ENCODE data around the gene GRXCR2.
A peak's percentile ranks its signal among the peaks of the same experiment; 100 is the strongest.

GRXCR2 gene

GRCh38 chr5:145835848-145836239 is 37.0 kb downstream of the GRXCR2 start:
- Histone ChIP-seq H3K4me3 (ENCODE audit: severe bottlenecking) (peak overlapping the region; percentile 55), H3K36me3 (ENCODE audit: low read depth) (no peaks in the 10 kb centered on the region), H3K27ac (ENCODE audit: poor library complexity, severe bottlenecking) (peak overlapping the region; percentile 11), H3K4me1 (ENCODE audit: insufficient read depth, poor library complexity, severe bottlenecking) (peaks cover 10% of the 10 kb centered on the region), H3K9me3 (ENCODE audit: severe bottlenecking) (no peaks in the 10 kb centered on the region), H3K27me3 (ENCODE audit: insufficient read depth, poor library complexity, severe bottlenecking) (no peaks in the 10 kb centered on the region)
- no peak for DNase-seq (ENCODE audit: low spot score)
- no peak; the same call in 1 of the 3 replicates for ATAC-seq (ENCODE audit: low read depth)
- TF ChIP-seq CTCF (IDR thresholded peaks at IDR 0.05; ENCODE audit: poor library complexity, severe bottlenecking) = no peak

GRCh38 chr5:145834917-145835847 is 37.6 kb downstream of the GRXCR2 start, which contains the start of gene PRELID2:
Gene PRELID2 (minus strand): TSS chr5:145835342. CDS start chr5:145835251, 91 bp downstream.
- peak; percentile 86 for ATAC-seq (ENCODE audit: low read depth)
- peak within 1 kb of the TSS; percentile 11 for H3K27ac ChIP-seq (ENCODE audit: poor library complexity, severe bottlenecking)

GRCh38 chr5:145834554-145834916 is 38.3 kb downstream of the GRXCR2 start:
- H3K36me3 ChIP-seq (ENCODE audit: low read depth) = no peaks in the 10 kb centered on the region
- no peaks in the 10 kb centered on the region for H3K9me3 ChIP-seq (ENCODE audit: severe bottlenecking)
- H3K4me3 ChIP-seq (ENCODE audit: severe bottlenecking) = peak overlapping the region; percentile 55
- H3K27ac ChIP-seq (ENCODE audit: poor library complexity, severe bottlenecking) = peak overlapping the region; percentile 11
- ATAC-seq (ENCODE audit: low read depth) (no peak), DNase-seq (ENCODE audit: low spot score) (no peak)
- no peak for TF ChIP-seq CTCF (IDR thresholded peaks at IDR 0.05; ENCODE audit: poor library complexity, severe bottlenecking)
- H3K4me1 ChIP-seq (ENCODE audit: insufficient read depth, poor library complexity, severe bottlenecking) = peaks cover 20% of the 10 kb centered on the region
- no peaks in the 10 kb centered on the region for H3K27me3 ChIP-seq (ENCODE audit: insufficient read depth, poor library complexity, severe bottlenecking)

More at GRCh38 chr5:145834917-145835847, 37.6 kb downstream of the GRXCR2 start, which contains the start of gene PRELID2:
- Histone ChIP-seq H3K9me3 (ENCODE audit: severe bottlenecking) (no peaks in the 10 kb centered on the region), H3K27me3 (ENCODE audit: insufficient read depth, poor library complexity, severe bottlenecking) (no peaks in the 10 kb centered on the region), H3K36me3 (ENCODE audit: low read depth) (no peaks in the 10 kb centered on the region), H3K4me1 (ENCODE audit: insufficient read depth, poor library complexity, severe bottlenecking) (peaks cover 16% of the 10 kb centered on the region), H3K4me3 (ENCODE audit: severe bottlenecking) (peak within 1 kb of the TSS; percentile 55)
- peak; percentile 94 for DNase-seq (ENCODE audit: low spot score)
- TF ChIP-seq CTCF (IDR thresholded peaks at IDR 0.05; ENCODE audit: poor library complexity, severe bottlenecking) = peak; percentile 39

- Histone ChIP-seq H3K36me3 (ENCODE audit: low read depth) (no peaks in the 10 kb centered on the region), H3K9me3 (ENCODE audit: severe bottlenecking) (no peaks in the 10 kb centered on the region), H3K27me3 (ENCODE audit: insufficient read depth, poor library complexity, severe bottlenecking) (no peaks in the 10 kb centered on the region), H3K4me1 (ENCODE audit: insufficient read depth, poor library complexity, severe bottlenecking) (peaks cover 20% of the 10 kb centered on the region), H3K4me3 (ENCODE audit: severe bottlenecking) (no peak overlapping the region), H3K27ac (ENCODE audit: poor library complexity, severe bottlenecking) (no peak overlapping the region)
- no peak for ATAC-seq (ENCODE audit: low read depth)
- no peak for TF ChIP-seq CTCF (IDR thresholded peaks at IDR 0.05; ENCODE audit: poor library complexity, severe bottlenecking)
- DNase-seq (ENCODE audit: low spot score) = no peak
Measured at GRCh38 chr5:145833631-145834200, 39.1 kb downstream of the GRXCR2 start.

All from RWPE2 (cell line).